Karpas-422 (cell line): ENCODE data around the gene GABBR2. TPM values are rescaled to one million over a fixed set of nuclear protein-coding genes. Genes with fewer than 3 reads are reported as not detected.
"Not testable (repeated sequence)": the region's sequence is repeated elsewhere in the genome, so short reads cannot be mapped to it uniquely, and the experiment has no call there.

Source experiments
- DNase-seq: peaks from one replicate; pipeline ENCODE4 v3.0.0-alpha.2; 2015
- H2AFZ ChIP-seq: fragments of 200-600 bp; sonication (generic); 2 replicates; pipeline ENCODE4 v1.6.1; 2014; ENCODE audit warnings: antibody characterized with exemption, low read length, mixed read lengths
- H3K27ac ChIP-seq: fragments of 200-600 bp; sonication (generic); 2 replicates; pipeline ENCODE4 v1.5.1; 2014; ENCODE audit warnings: mild to moderate bottlenecking, low read length, moderate library complexity
- H3K27me3 ChIP-seq: fragments of 200-600 bp; sonication (generic); 2 replicates; pipeline ENCODE4 v1.6.1; 2014; ENCODE audit warnings: low read length, mixed read lengths
- H3K36me3 ChIP-seq: fragments of 200-600 bp; sonication (generic); 2 replicates; pipeline ENCODE4 v1.6.1; 2014; ENCODE audit warnings: low read length, mixed read lengths; ENCODE audit not compliant: insufficient read depth
- H3K4me1 ChIP-seq: fragments of 200-600 bp; sonication (generic); 2 replicates; pipeline ENCODE4 v1.6.1; 2014; ENCODE audit warnings: mild to moderate bottlenecking, low read length, mixed read lengths
- H3K4me2 ChIP-seq: fragments of 200-600 bp; sonication (generic); 2 replicates; pipeline ENCODE4 v1.6.1; 2014; ENCODE audit warnings: low read length, low read depth, mild to moderate bottlenecking; ENCODE audit not compliant: poor library complexity, severe bottlenecking
- H3K4me3 ChIP-seq: fragments of 200-600 bp; sonication (generic); 2 replicates; pipeline ENCODE4 v1.5.1; 2014; ENCODE audit warnings: mild to moderate bottlenecking, antibody characterized with exemption, low read length, mixed read lengths
- H3K79me2 ChIP-seq: fragments of 200-600 bp; sonication (generic); 2 replicates; pipeline ENCODE4 v1.6.1; 2014; ENCODE audit warnings: mild to moderate bottlenecking, low read length, mixed read lengths
- H3K9ac ChIP-seq: fragments of 200-600 bp; sonication (generic); 2 replicates; pipeline ENCODE4 v1.6.0; 2014; ENCODE audit warnings: low read length
- H3K9me2 ChIP-seq: fragments of 200-600 bp; sonication (generic), shearing (Covaris generic); replicated peaks from 2 replicates; pipeline ENCODE4 v1.6.0; 2014; ENCODE audit warnings: mild to moderate bottlenecking, low read length, moderate library complexity; ENCODE audit not compliant: insufficient read depth
- H3K9me3 ChIP-seq: fragments of 300-700, 200-600 bp; sonication (generic); 2 replicates; pipeline ENCODE4 v1.6.1; 2014; ENCODE audit warnings: low read length, mixed read lengths
- H4K20me1 ChIP-seq: fragments of 200-600 bp; sonication (generic); 2 replicates; pipeline ENCODE4 v1.6.1; 2014; ENCODE audit warnings: mild to moderate bottlenecking, antibody characterized with exemption, low read length, low read depth; ENCODE audit not compliant: insufficient read depth
- total RNA-seq: library from RNA; depleted of rRNA; stranded (reverse); fragments of >200 nt; shearing (Covaris generic); gene quantifications from 2 replicates; pipeline ENCODE4 v1.2.3, GENCODE V29; 2014; ENCODE audit warnings: low replicate concordance

Gene GABBR2
- total RNA-seq, 1 experiment from 2014 or later: 0.30 TPM

- no peak overlapping the region for H3K4me2 ChIP-seq
These were observed 191.0 kb downstream of the GABBR2 start for GRCh38 chr9:98517761-98518160.

GRCh38 chr9:98516897-98517503 lies 191.7 kb downstream of the GABBR2 start:
- Histone ChIP-seq H3K79me2 (no peaks in the 10 kb centered on the region), H3K4me1 (no peaks in the 10 kb centered on the region), H3K9me2 (no peaks in the 10 kb centered on the region), H2AFZ (no peak overlapping the region), H3K9ac (no peak overlapping the region), H3K27me3 (no peaks in the 10 kb centered on the region), H3K9me3 (no peaks in the 10 kb centered on the region), H3K4me2 (no peak overlapping the region), H4K20me1 (no peaks in the 10 kb centered on the region), H3K4me3 (no peak overlapping the region), H3K36me3 (no peaks in the 10 kb centered on the region), H3K27ac (no peak overlapping the region)
- DNase-seq: peak; percentile 31

More at GRCh38 chr9:98517761-98518160, 191.0 kb downstream of the GABBR2 start:
- Histone ChIP-seq H3K4me3 (no peak overlapping the region), H4K20me1 (no peaks in the 10 kb centered on the region), H3K9me2 (no peaks in the 10 kb centered on the region), H3K9ac (no peak overlapping the region), H3K36me3 (no peaks in the 10 kb centered on the region), H3K4me1 (no peaks in the 10 kb centered on the region), H3K27me3 (no peaks in the 10 kb centered on the region), H2AFZ (no peak overlapping the region), H3K79me2 (no peaks in the 10 kb centered on the region), H3K9me3 (no peaks in the 10 kb centered on the region), H3K27ac (no peak overlapping the region)
- DNase-seq: peak; percentile 40

DNA sequence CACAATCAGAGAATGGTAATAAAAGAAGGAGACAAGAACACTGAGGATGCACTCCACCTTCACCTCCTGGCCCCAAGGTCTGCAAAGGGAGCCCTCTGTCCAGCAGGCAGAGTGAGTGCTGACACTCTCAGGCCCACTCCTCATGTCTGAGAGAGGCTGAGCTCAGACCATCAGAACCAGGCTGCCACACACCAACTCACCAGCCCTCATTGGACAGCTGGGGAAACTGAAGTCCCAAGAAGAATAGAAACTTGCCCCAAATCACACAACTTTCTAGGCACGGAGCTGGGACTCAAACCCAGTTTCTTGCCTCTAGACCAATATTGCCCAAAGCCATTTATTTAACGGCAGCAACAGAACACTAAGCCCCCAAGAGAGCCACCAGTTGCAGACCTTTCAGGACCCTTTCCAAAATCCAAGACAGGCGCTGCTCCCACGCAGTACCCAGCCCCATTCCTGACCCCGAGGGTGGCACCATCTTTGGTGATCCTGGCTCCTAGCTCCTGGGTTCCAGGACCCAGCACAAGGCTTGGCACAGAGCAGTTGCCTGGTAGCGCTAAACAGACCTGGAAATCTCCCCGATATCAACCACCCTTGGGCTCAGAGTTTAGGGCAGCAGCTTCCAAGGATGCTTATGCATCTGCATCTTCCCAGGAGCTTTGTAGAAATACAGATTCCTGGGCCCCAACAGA lies 192.4 kb downstream of the GABBR2 start:
- Histone ChIP-seq H3K4me1 (no peaks in the 10 kb centered on the region), H3K36me3 (no peaks in the 10 kb centered on the region), H2AFZ (no peak overlapping the region), H3K9me3 (no peaks in the 10 kb centered on the region), H3K27me3 (no peaks in the 10 kb centered on the region), H3K27ac (no peak overlapping the region), H3K4me2 (no peak overlapping the region), H3K4me3 (no peak overlapping the region), H3K9me2 (no peaks in the 10 kb centered on the region), H4K20me1 (no peaks in the 10 kb centered on the region), H3K9ac (no peak overlapping the region), H3K79me2 (no peaks in the 10 kb centered on the region)
- DNase-seq: peak; percentile 30

- Histone ChIP-seq H3K36me3 (no peaks in the 10 kb centered on the region), H3K9me2 (no peaks in the 10 kb centered on the region), H4K20me1 (no peaks in the 10 kb centered on the region), H3K4me2 (no peak overlapping the region), H3K79me2 (no peaks in the 10 kb centered on the region), H2AFZ (no peak overlapping the region), H3K27ac (no peak overlapping the region), H3K27me3 (no peaks in the 10 kb centered on the region), H3K9ac (no peak overlapping the region), H3K9me3 (no peaks in the 10 kb centered on the region), H3K4me1 (no peaks in the 10 kb centered on the region), H3K4me3 (no peak overlapping the region)
- no peak for DNase-seq
These were observed 193.1 kb downstream of the GABBR2 start for GRCh38 chr9:98515506-98516204.

- Histone ChIP-seq H2AFZ (no peak overlapping the region), H3K4me2 (no peak overlapping the region), H3K9me2 (no peaks in the 10 kb centered on the region), H3K27ac (no peak overlapping the region), H3K4me3 (no peak overlapping the region), H3K9ac (no peak overlapping the region), H4K20me1 (no peaks in the 10 kb centered on the region), H3K9me3 (no peaks in the 10 kb centered on the region), H3K4me1 (no peaks in the 10 kb centered on the region), H3K27me3 (no peaks in the 10 kb centered on the region), H3K79me2 (no peaks in the 10 kb centered on the region), H3K36me3 (no peaks in the 10 kb centered on the region)
- no peak for DNase-seq
These were observed 193.9 kb downstream of the GABBR2 start for GRCh38 chr9:98514841-98515240.

DNA sequence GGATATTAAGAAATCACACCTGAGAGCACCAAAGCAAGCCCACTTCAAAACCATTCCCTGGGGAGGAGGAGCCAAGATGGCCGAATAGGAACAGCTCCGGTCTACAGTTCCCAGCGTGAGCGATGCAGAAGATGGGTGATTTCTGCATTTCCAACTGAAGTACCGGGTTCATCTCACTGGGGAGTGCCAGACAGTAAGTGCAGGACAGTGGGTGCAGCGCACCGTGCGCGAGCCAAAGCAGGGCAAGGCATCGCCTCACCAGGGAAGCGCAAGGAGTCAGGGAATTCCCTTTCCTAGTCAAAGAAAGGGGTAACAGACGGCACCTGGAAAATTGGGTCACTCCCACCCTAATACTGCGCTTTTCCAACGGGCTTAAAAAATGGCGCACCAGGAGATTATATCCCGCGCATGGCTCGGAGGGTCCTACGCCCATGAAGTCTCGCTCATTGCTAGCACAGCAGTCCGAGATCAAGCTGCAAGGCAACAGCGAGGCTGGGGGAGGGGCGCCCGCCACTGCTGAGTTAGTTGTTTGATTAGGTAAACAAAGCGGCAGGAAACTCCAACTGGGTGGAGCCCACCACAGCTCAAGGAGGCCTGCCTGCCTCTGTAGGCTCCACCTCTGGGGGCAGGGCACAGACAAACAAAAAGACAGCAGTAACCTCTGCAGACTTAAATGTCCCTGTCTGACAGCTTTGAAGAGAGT lies 200.4 kb downstream of the GABBR2 start:
- H4K20me1 ChIP-seq, H3K9ac ChIP-seq, H3K27ac ChIP-seq, H3K4me2 ChIP-seq, H2AFZ ChIP-seq, H3K36me3 ChIP-seq, H3K9me3 ChIP-seq, H3K9me2 ChIP-seq, DNase-seq, H3K4me3 ChIP-seq, H3K79me2 ChIP-seq, H3K27me3 ChIP-seq: not testable (repeated sequence)
- H3K4me1 ChIP-seq: peaks cover 17% of the 10 kb centered on the region

GRCh38 chr9:98506422-98507054 lies 202.2 kb downstream of the GABBR2 start:
- DNase-seq: no peak
- H3K9ac ChIP-seq: no peak overlapping the region
- no peak overlapping the region for H3K4me3 ChIP-seq

More at GRCh38 chr9:98506422-98507054, 202.2 kb downstream of the GABBR2 start:
- Histone ChIP-seq H3K36me3 (no peaks in the 10 kb centered on the region), H3K4me2 (no peak overlapping the region), H3K4me1 (peaks cover 17% of the 10 kb centered on the region), H4K20me1 (no peaks in the 10 kb centered on the region), H2AFZ (no peak overlapping the region), H3K9me3 (no peaks in the 10 kb centered on the region), H3K27me3 (no peaks in the 10 kb centered on the region), H3K79me2 (no peaks in the 10 kb centered on the region), H3K27ac (no peak overlapping the region), H3K9me2 (no peaks in the 10 kb centered on the region)
